NK-92 treated with Interleukin-12 subunit alpha and Interleukin-12 subunit beta, amount 100 ng/mL, for 24 hours (cell line): Measurements from ENCODE around the gene GBF1.

ENCODE experiments used
- DNase-seq: peaks from one replicate; lab custom pipeline; 2025; lab: John Stamatoyannopoulos, UW

The GBF1 gene

GRCh38 chr10:102424145-102424544 lies 178.8 kb downstream of the GBF1 start:
- DNase-seq, result no peak

- no peak for DNase-seq
Measured at GRCh38 chr10:102424916-102425315, 179.6 kb downstream of the GBF1 start.

- DNase-seq, result no peak
Measured at GRCh38 chr10:102425444-102425843, 180.1 kb downstream of the GBF1 start.

GRCh38 chr10:102426803-102427287 lies 181.5 kb downstream of the GBF1 start:
- DNase-seq, result no peak

- no peak for DNase-seq
Measured at GRCh38 chr10:102429468-102429867, 184.1 kb downstream of the GBF1 start.

GRCh38 chr10:102431452-102432124 lies 186.3 kb downstream of the GBF1 start:
- DNase-seq, result no peak
